Naive thymus-derived CD4-positive, alpha-beta T cell (primary cell): Measurements from ENCODE around the gene NAGS. TPM values are rescaled to one million over a fixed set of nuclear protein-coding genes. Genes with fewer than 3 reads are reported as not detected.
"Not testable (repeated sequence)": the region's sequence is repeated elsewhere in the genome, so short reads cannot be mapped to it uniquely, and the experiment has no call there.

Source experiments
- ATAC-seq: fragments of 150-1000 bp; cut with Tn5 transposase; 2 replicates; pipeline ENCODE4 v1.10.0; 2021; ENCODE audit warnings: mild to moderate bottlenecking, moderate library complexity
- CTCF ChIA-PET: fragments of 350-600 bp; sonication (Branson Sonifier 250); formaldehyde crosslinking; loops from one replicate; lab custom pipeline; 2021; ENCODE audit warnings: antibody characterized with exemption; lab: Charles Lee
- POLR2A ChIA-PET: fragments of 350-600 bp; sonication (Branson Sonifier 250); formaldehyde crosslinking; loops from one replicate; lab custom pipeline; 2021; ENCODE audit warnings: antibody characterized with exemption, inconsistent platforms; lab: Charles Lee
- DNase-seq, 9 donors: peaks; one replicate each; pipeline versions ENCODE4 v3.0.0 to v3.0.0-alpha.2; 2020 to 2022; ENCODE audit warnings: mixed read lengths in 1 of 9
- H3K27ac ChIP-seq: one replicate; pipeline ENCODE4 v1.7.0; 2013; ENCODE audit warnings: mild to moderate bottlenecking, low read depth, low read length, moderate library complexity
- H3K27me3 ChIP-seq, 2 donors: one replicate each; pipeline ENCODE4 v1.7.0; 2013; ENCODE audit warnings: low read length in 2 of 2, mild to moderate bottlenecking in 2 of 2, moderate library complexity in 2 of 2; ENCODE audit not compliant: control insufficient read depth in 2 of 2, insufficient read depth in 2 of 2
- H3K36me3 ChIP-seq, 3 experiments: 1 replicate in 2 of 3; 2 replicates in 1 of 3; pipeline ENCODE4 v1.7.0; 2013; ENCODE audit warnings: low read length in 3 of 3, mild to moderate bottlenecking in 3 of 3, moderate library complexity in 1 of 3; ENCODE audit not compliant: insufficient read depth in 3 of 3, control insufficient read depth in 2 of 3
- H3K4me1 ChIP-seq, 2 donors: one replicate each; pipeline ENCODE4 v1.7.0; 2013; ENCODE audit warnings: low read length in 2 of 2, mild to moderate bottlenecking in 2 of 2, moderate library complexity in 1 of 2; ENCODE audit not compliant: control insufficient read depth in 2 of 2, insufficient read depth in 2 of 2
- H3K4me3 ChIP-seq: 2 replicates; pipeline ENCODE4 v1.7.0; 2013; ENCODE audit warnings: mild to moderate bottlenecking, low read length
- H3K9me3 ChIP-seq, 3 experiments: 1 replicate in 2 of 3; 2 replicates in 1 of 3; pipeline ENCODE4 v1.7.0; 2013; ENCODE audit warnings: low read length in 3 of 3; ENCODE audit not compliant: control insufficient read depth in 2 of 3
- H3K27ac Mint-ChIP-seq, 9 donors: one replicate each; pipeline ENCODE4 v1.8.0; 2020 to 2022; ENCODE audit warnings: mixed read lengths in 9 of 9, mild to moderate bottlenecking in 8 of 9, moderate library complexity in 5 of 9, inconsistent platforms in 2 of 9
- H3K27me3 Mint-ChIP-seq, 5 donors: one replicate each; pipeline ENCODE4 v1.8.0; 2021 to 2022; ENCODE audit warnings: mixed read lengths in 5 of 5, mild to moderate bottlenecking in 1 of 5
- H3K36me3 Mint-ChIP-seq, 5 donors: one replicate each; pipeline ENCODE4 v1.8.0; 2020 to 2022; ENCODE audit warnings: mixed read lengths in 5 of 5, mild to moderate bottlenecking in 3 of 5, inconsistent platforms in 1 of 5
- H3K4me1 Mint-ChIP-seq, 7 donors: one replicate each; pipeline ENCODE4 v1.8.0; 2020 to 2022; ENCODE audit warnings: mixed read lengths in 7 of 7, mild to moderate bottlenecking in 3 of 7, inconsistent platforms in 1 of 7
- H3K4me3 Mint-ChIP-seq, 10 donors: one replicate each; pipeline ENCODE4 v1.8.0; 2020 to 2022; ENCODE audit warnings: mild to moderate bottlenecking in 10 of 10, mixed read lengths in 10 of 10, moderate library complexity in 6 of 10, inconsistent platforms in 2 of 10
- H3K9me3 Mint-ChIP-seq, 11 donors: one replicate each; pipeline ENCODE4 v1.8.0; 2020 to 2022; ENCODE audit warnings: mixed read lengths in 11 of 11, mild to moderate bottlenecking in 4 of 11, inconsistent platforms in 1 of 11, moderate library complexity in 1 of 11
- intact Hi-C, 2 donors: fragments of 100-400 bp; cut with micrococcal nuclease; formaldehyde crosslinking; loops; one replicate each; pipeline ENCODE4 v1.15.1; 2023
- polyA plus RNA-seq, 2 donors: library from polyadenylated mRNA; unstranded; fragments of 300-500 nt; fragmentation: Illumina TruSeq; gene quantifications; one replicate each; pipeline ENCODE4 v1.2.3, GENCODE V29; 2021
- total RNA-seq, 6 experiments: library from RNA in 5 of 6; stranded (reverse) in 5 of 6; gene quantifications; 1 replicate in 5 of 6; 2 replicates in 1 of 6; pipeline ENCODE4 v1.2.3 and lab custom pipeline; 2021 to 2026

The NAGS gene
- total and polyA plus RNA-seq, 7 experiments from 2014 or later, result 0.19 to 2.6 (median 0.41) TPM

DNA sequence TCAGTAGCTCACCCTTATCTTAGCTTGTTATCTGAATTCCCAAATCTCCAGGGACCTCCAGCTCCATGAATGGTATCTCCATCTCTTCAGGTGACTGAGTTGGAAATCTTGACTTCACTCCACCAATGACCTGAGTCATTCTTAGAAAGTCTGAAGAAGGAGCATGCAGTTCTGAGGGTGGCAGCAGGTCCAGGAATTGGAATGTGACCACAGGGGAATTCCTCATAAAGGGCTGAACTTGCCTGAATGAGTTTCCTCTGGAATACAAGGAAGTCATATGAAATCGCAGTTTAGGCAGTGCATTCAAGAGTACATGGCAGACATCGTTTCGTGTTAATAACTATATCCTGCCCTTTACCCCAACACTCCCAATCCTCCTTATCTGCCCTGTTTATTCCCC, 38.1 kb upstream of the NAGS start:
- ATAC-seq (no peak), DNase-seq (no peak)
- H3K9me3 ChIP-seq, result no peaks in the 10 kb centered on the region
- Mint-ChIP-seq H3K4me3 (no peak overlapping the region), H3K27me3 (peaks cover 0 to 48% (median 5%) of the 10 kb centered on the region in 5 donors), H3K27ac (no peak overlapping the region), H3K4me1 (peaks cover 0 to 1% (median 0%) of the 10 kb centered on the region in 7 donors), H3K9me3 (no peaks in the 10 kb centered on the region), H3K36me3 (no peaks in the 10 kb centered on the region)
- ChIA-PET POLR2A (no interaction called here), CTCF (interaction anchor here (0.6 kb wide), 1 partner anchor 1964 kb away, joined by 3 read pairs; no protein-coding TSS in a partner anchor)
- intact Hi-C loops, result no loop called here
- H3K36me3 ChIP-seq, result no peaks in the 10 kb centered on the region
- H3K4me3 ChIP-seq, result no peak overlapping the region
- no peaks in the 10 kb centered on the region for H3K27me3 ChIP-seq
- no peak overlapping the region for H3K27ac ChIP-seq
- H3K4me1 ChIP-seq, result no peaks in the 10 kb centered on the region

DNA sequence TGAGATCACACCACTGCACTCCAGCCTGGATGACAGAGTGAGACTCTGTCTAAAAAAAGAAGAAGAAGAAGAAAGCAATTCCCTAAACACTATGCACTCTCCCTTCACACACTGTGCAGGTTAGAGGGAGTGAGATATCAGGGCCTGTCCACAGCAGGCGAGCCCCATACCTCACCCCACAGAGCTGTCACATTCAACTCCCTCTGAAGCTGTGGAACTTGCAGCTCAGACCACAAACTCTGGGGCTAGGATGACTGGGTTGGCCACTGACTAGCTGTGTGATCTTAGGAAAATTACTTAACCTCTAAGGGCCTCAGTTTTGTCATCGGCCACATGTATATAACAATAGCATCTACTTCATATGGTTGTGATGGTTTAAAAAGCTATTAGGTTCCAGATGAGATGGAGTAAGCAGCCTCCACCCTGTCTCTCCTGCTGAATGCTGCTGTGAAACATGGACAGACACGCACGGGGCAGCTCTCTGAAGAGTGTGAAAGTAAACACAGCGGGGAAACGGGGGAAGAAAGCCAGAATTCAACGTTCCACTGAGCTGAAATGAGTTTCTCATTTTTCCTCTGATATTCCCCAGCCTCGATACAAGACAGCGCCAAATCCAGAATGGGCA, 37.1 kb upstream of the NAGS start:
- Histone ChIP-seq H3K27ac (no peak overlapping the region), H3K4me1 (no peaks in the 10 kb centered on the region), H3K9me3 (no peaks in the 10 kb centered on the region), H3K4me3 (no peak overlapping the region), H3K27me3 (no peaks in the 10 kb centered on the region), H3K36me3 (no peaks in the 10 kb centered on the region)
- H3K27ac Mint-ChIP-seq, result no peak overlapping the region
- ChIA-PET POLR2A (no interaction called here), CTCF (no interaction called here)
- intact Hi-C loops, result no loop called here
- no peak for DNase-seq
- peaks cover 2 to 8% (median 7%) of the 10 kb centered on the region in 7 donors for H3K4me1 Mint-ChIP-seq
- peaks cover 0 to 49% (median 0%) of the 10 kb centered on the region in 5 donors for H3K27me3 Mint-ChIP-seq
- no peaks in the 10 kb centered on the region for H3K36me3 Mint-ChIP-seq
- no peak overlapping the region for H3K4me3 Mint-ChIP-seq
- no peaks in the 10 kb centered on the region for H3K9me3 Mint-ChIP-seq
- ATAC-seq, result no peak

DNA sequence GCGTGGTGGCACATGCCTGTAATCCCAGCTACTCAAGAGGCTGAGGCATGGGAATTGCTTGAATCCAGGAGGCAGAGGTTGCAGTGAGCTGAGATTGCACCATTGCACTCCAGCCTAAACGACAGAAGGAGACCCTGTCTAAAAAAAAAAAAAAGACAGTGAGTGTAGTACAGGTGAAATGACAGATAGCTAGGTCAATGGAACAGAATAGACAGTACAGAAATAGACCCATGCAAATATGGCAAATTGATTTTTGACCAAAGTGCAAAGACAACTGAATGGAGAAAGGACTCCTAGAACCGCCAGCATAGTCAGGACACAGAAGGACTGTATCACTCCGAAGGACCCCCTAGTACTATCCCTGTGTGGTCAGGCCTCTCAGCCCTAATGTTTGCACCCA, 34.1 kb upstream of the NAGS start:
- H3K27me3 Mint-ChIP-seq, result peaks cover 0 to 41% (median 4%) of the 10 kb centered on the region in 5 donors
- Histone ChIP-seq H3K27me3 (no peaks in the 10 kb centered on the region), H3K9me3 (no peaks in the 10 kb centered on the region), H3K4me3 (no peak overlapping the region), H3K4me1 (no peaks in the 10 kb centered on the region), H3K36me3 (no peaks in the 10 kb centered on the region), H3K27ac (no peak overlapping the region)
- ChIA-PET CTCF (no interaction called here), POLR2A (no interaction called here)
- DNase-seq (no peak), ATAC-seq (no peak)
- H3K4me3 Mint-ChIP-seq, result no peak overlapping the region
- intact Hi-C loops, result no loop called here
- H3K4me1 Mint-ChIP-seq, result peaks cover 2 to 8% (median 7%) of the 10 kb centered on the region in 7 donors
- no peak overlapping the region for H3K27ac Mint-ChIP-seq
- H3K9me3 Mint-ChIP-seq, result no peaks in the 10 kb centered on the region
- H3K36me3 Mint-ChIP-seq, result no peaks in the 10 kb centered on the region

DNA sequence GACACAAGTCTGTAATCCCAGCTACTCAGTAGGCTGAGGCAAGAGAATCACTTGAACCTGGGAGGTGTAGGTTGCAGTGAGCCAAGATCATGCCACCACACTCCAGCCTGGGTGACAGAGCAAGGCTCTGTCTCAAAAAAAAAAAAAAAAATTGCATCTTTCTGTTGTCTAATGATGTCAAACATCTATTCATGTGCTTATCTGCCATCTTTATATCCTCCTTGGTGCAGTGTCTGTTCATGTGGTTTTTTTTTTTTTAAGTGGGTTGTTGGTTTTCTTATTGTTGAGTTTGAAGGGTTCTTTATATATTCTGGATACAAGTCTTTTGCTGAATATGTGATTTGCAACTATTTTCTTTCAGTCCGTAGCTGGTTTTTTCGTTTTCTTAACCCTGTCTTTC, 33.0 kb upstream of the NAGS start:
- H3K27ac Mint-ChIP-seq, result not testable (repeated sequence)

DNA sequence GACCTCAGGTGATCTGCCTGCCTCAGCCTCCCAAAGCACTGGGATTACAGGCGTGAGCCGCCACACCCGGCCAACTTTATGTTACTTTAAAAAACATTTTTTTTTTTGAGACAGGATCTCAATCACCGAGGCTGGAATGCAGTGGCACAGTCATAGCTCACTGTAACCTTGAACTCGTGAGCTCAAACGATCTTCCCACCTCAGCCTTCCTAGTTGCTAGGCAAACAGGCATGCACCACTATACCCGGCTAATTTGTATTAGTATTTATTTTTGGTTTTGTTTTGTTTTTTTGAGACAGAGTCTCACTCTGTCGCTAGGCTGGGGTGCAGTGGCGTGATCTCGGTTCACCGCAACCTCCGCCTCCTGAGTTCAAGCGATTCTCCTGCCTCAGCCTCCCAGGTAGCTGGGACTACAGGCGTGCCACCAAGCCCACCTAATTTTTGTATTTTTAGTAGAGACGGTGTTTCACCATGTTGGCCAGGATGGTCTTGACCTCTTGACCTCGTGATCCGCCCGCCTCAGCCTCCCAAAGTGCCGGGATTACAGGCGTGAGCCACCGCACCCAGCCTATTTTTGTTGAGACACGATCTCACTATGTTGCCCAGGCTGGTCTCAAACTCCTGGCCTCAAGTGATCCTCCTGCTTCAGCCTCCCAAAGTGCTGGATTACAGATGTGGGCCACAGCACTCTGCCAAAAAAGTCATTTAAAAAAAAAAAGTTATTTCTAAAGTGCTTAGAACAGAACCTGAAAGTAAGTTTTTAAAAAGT, 31.8 kb upstream of the NAGS start:
- peaks cover 0 to 31% (median 7%) of the 10 kb centered on the region in 5 donors for H3K27me3 Mint-ChIP-seq
- H3K36me3 Mint-ChIP-seq, intact Hi-C loops, ATAC-seq, H3K9me3 ChIP-seq, H3K27ac Mint-ChIP-seq, DNase-seq, H3K4me1 ChIP-seq, H3K27ac ChIP-seq, H3K36me3 ChIP-seq, H3K4me3 ChIP-seq, H3K9me3 Mint-ChIP-seq, H3K4me1 Mint-ChIP-seq, H3K27me3 ChIP-seq, H3K4me3 Mint-ChIP-seq: not testable (repeated sequence)
- ChIA-PET CTCF (interaction anchor here (0.7 to 0.9 kb wide), 2 partner anchors 11 to 393 kb away, joined by 3 to 5 read pairs; no protein-coding TSS in a partner anchor), POLR2A (interaction anchor here (0.6 kb wide), 1 partner anchor 210 kb away, joined by 3 read pairs; no protein-coding TSS in a partner anchor)

More for the DNA sequence above, 33.0 kb upstream of the NAGS start:
- H3K36me3 Mint-ChIP-seq, intact Hi-C loops, H3K27ac ChIP-seq, H3K9me3 Mint-ChIP-seq, H3K4me3 Mint-ChIP-seq, H3K4me3 ChIP-seq, H3K4me1 ChIP-seq, H3K9me3 ChIP-seq, H3K4me1 Mint-ChIP-seq, H3K36me3 ChIP-seq, H3K27me3 ChIP-seq: not testable (repeated sequence)
- ATAC-seq, result peak; percentile 63
- CTCF ChIA-PET, result interaction anchor here (0.9 kb wide), 1 partner anchor 10 kb away, joined by 3 read pairs; no protein-coding TSS in a partner anchor
- peak in 4 of 9 donors; percentile 8 to 21 (median 13) for DNase-seq
- peaks cover 0 to 35% (median 4%) of the 10 kb centered on the region in 5 donors for H3K27me3 Mint-ChIP-seq
- POLR2A ChIA-PET, result interaction anchor here (0.6 kb wide), 1 partner anchor 1183 kb away, joined by 4 read pairs; no protein-coding TSS in a partner anchor

DNA sequence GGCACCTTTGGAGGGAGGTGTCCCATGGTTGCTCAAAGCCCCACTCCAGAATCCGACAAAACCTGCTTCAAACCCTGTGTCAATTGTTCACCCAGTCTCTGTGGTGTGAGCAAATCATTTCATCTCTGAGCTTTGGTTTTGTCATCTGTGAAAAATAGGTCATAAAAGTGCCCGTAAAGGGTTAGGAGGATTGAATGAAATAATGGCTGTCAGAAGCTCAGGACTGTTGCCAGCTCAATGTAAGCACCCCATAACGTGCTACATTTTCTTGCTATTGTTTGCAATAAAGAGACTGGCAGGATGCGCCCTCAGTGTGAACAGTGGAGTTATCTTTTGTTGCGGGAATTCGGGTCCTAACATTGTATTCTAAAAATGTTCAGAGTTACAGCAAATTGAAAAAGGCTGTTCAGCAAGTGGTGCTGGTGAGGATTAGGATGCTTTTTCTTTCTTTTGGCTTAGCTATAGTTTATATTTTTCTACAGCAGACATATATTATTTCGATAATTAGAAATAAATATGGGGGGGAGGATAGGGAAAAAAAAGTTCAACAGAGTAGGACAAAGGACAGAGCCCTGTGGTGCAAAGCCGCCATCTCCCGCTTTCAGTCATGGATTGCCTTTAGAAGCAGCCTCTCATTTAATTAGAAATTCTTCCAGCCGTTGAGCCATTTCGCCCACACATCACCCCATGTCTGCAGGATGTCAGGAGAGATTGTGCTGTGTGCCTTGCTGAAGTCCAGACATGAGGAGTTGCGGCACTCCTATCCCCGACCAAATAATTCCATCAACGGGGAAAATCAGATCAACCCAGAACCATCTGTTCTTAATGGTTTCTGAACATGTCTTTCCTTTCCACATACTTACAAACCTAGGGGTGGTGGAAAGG, 29.8 kb upstream of the NAGS start:
- H3K9me3 ChIP-seq, result no peaks in the 10 kb centered on the region
- DNase-seq, result no peak
- POLR2A ChIA-PET, result interaction anchor here (0.7 kb wide), 1 partner anchor 322 kb away, joined by 3 read pairs; no protein-coding TSS in a partner anchor
- CTCF ChIA-PET, result no interaction called here
- H3K4me3 ChIP-seq, result no peak overlapping the region
- peaks cover 0 to 29% (median 16%) of the 10 kb centered on the region in 5 donors for H3K27me3 Mint-ChIP-seq
- intact Hi-C loops, result no loop called here
- no peak overlapping the region for H3K4me3 Mint-ChIP-seq
- H3K36me3 ChIP-seq, result no peaks in the 10 kb centered on the region
- no peak overlapping the region for H3K27ac Mint-ChIP-seq
- H3K27me3 ChIP-seq, result no peaks in the 10 kb centered on the region
- H3K36me3 Mint-ChIP-seq, result no peaks in the 10 kb centered on the region
- H3K4me1 Mint-ChIP-seq, result peaks cover 4 to 8% (median 7%) of the 10 kb centered on the region in 7 donors
- ATAC-seq, result no peak
- H3K9me3 Mint-ChIP-seq, result no peaks in the 10 kb centered on the region
- no peaks in the 10 kb centered on the region for H3K4me1 ChIP-seq
- H3K27ac ChIP-seq, result no peak overlapping the region
